ENCODE data around the gene KNG1.

GRCh38 chr3:186719945-186720739, 3.0 kb downstream of the KNG1 start:
- TF ChIP-seq CTCF (IDR thresholded peaks at IDR 0.05; ENCODE audit: insufficient read depth, low read depth, low read length) = no peak
- TF ChIP-seq EZH2 (IDR thresholded peaks at IDR 0.05; ENCODE audit: insufficient read depth, low read length) = no peak

Data from astrocyte (in vitro differentiated cells and primary cell).